Measurements from ENCODE around the gene ITPA. TPM values are rescaled to one million over a fixed set of nuclear protein-coding genes. Genes with fewer than 3 reads are reported as not detected.
"Not testable (repeated sequence)": the region's sequence is repeated elsewhere in the genome, so short reads cannot be mapped to it uniquely, and the experiment has no call there.

Gene ITPA
- total RNA-seq, 2 experiments from 2014 or later: 70.7 to 74.0 TPM

GRCh38 chr20:3204124-3204794 is 5.0 kb upstream of the ITPA start, which contains the start of gene DDRGK1:
DDRGK1 (minus strand) TSS chr20:3204682; CDS start chr20:3204627, 55 bp downstream.
- no peaks in the 10 kb centered on the region for H3K27me3 Mint-ChIP-seq
- peak; percentile 87 for DNase-seq
- peak within 1 kb of the TSS; percentile 95 for H3K4me3 Mint-ChIP-seq
- no peaks in the 10 kb centered on the region for H3K9me3 Mint-ChIP-seq
- H3K36me3 Mint-ChIP-seq: peaks cover 21% of the 10 kb centered on the region
- H3K4me1 Mint-ChIP-seq: peaks cover 10% of the 10 kb centered on the region
- H3K27ac Mint-ChIP-seq: peak within 1 kb of the TSS; percentile 96

DNA sequence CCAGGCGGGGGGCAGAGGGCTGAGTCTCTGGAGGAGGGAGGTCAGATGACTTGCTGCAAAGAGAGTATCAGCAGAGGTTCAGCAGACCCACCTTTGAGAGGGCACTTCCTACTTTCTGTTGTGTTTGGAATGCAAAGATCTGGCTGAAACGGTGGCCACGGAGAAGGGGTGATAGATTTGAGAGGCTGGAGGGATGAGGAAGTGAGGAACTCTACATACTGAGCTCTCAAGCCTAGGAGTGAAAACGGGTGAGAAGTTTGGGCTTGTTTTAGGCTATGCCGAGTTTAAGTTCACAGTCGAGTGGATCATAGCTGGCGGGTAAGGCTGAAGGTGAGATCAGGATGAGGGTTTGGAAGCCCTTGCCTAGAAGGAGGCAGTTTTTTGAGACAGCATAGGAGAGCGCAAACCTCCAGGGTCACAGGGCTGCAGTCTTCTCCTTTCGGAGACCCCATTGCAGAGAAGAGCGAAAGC is 477 bp upstream of the ITPA start:
- H3K36me3 Mint-ChIP-seq: peaks cover 11% of the 10 kb centered on the region
- DNase-seq: no peak

GRCh38 chr20:3209946-3210317 is 634 bp downstream of the ITPA start:
- Mint-ChIP-seq H3K4me1 (peaks cover 14% of the 10 kb centered on the region), H3K4me3 (peak overlapping the region; percentile 92), H3K27ac (peak overlapping the region; percentile 92), H3K27me3 (no peaks in the 10 kb centered on the region), H3K36me3 (peaks cover 12% of the 10 kb centered on the region), H3K9me3 (no peaks in the 10 kb centered on the region)
- no peak for DNase-seq

More for the DNA sequence above, 477 bp upstream of the ITPA start:
- Mint-ChIP-seq H3K4me3 (peak overlapping the region; percentile 92), H3K4me1 (peaks cover 16% of the 10 kb centered on the region), H3K9me3 (no peaks in the 10 kb centered on the region), H3K27ac (peak overlapping the region; percentile 92), H3K27me3 (no peaks in the 10 kb centered on the region)

- peaks cover 14% of the 10 kb centered on the region for H3K4me1 Mint-ChIP-seq
- DNase-seq: no peak
- H3K4me3 Mint-ChIP-seq: peak overlapping the region; percentile 92
- H3K36me3 Mint-ChIP-seq: peaks cover 12% of the 10 kb centered on the region
- H3K9me3 Mint-ChIP-seq: no peaks in the 10 kb centered on the region
- H3K27ac Mint-ChIP-seq: peak overlapping the region; percentile 92
- no peaks in the 10 kb centered on the region for H3K27me3 Mint-ChIP-seq
Observed at GRCh38 chr20:3210346-3210745, 1.0 kb downstream of the ITPA start.

- Mint-ChIP-seq H3K27ac (no peak overlapping the region), H3K27me3 (no peaks in the 10 kb centered on the region), H3K4me3 (no peak overlapping the region), H3K4me1 (peaks cover 14% of the 10 kb centered on the region), H3K36me3 (peaks cover 12% of the 10 kb centered on the region), H3K9me3 (no peaks in the 10 kb centered on the region)
- DNase-seq: no peak
Observed at GRCh38 chr20:3213226-3213625, 3.9 kb downstream of the ITPA start.

- H3K27ac Mint-ChIP-seq, DNase-seq, H3K4me3 Mint-ChIP-seq, H3K36me3 Mint-ChIP-seq, H3K9me3 Mint-ChIP-seq, H3K27me3 Mint-ChIP-seq: not testable (repeated sequence)
- H3K4me1 Mint-ChIP-seq: peaks cover 12% of the 10 kb centered on the region
Observed at GRCh38 chr20:3215359-3215917, 6.1 kb downstream of the ITPA start.

GRCh38 chr20:3218307-3218988 is 9.2 kb downstream of the ITPA start:
- no peaks in the 10 kb centered on the region for H3K27me3 Mint-ChIP-seq
- peaks cover 14% of the 10 kb centered on the region for H3K4me1 Mint-ChIP-seq
- peak; percentile 84 for DNase-seq
- peaks cover 13% of the 10 kb centered on the region for H3K36me3 Mint-ChIP-seq
- no peaks in the 10 kb centered on the region for H3K9me3 Mint-ChIP-seq
- no peak overlapping the region for H3K4me3 Mint-ChIP-seq
- H3K27ac Mint-ChIP-seq: no peak overlapping the region

DNA sequence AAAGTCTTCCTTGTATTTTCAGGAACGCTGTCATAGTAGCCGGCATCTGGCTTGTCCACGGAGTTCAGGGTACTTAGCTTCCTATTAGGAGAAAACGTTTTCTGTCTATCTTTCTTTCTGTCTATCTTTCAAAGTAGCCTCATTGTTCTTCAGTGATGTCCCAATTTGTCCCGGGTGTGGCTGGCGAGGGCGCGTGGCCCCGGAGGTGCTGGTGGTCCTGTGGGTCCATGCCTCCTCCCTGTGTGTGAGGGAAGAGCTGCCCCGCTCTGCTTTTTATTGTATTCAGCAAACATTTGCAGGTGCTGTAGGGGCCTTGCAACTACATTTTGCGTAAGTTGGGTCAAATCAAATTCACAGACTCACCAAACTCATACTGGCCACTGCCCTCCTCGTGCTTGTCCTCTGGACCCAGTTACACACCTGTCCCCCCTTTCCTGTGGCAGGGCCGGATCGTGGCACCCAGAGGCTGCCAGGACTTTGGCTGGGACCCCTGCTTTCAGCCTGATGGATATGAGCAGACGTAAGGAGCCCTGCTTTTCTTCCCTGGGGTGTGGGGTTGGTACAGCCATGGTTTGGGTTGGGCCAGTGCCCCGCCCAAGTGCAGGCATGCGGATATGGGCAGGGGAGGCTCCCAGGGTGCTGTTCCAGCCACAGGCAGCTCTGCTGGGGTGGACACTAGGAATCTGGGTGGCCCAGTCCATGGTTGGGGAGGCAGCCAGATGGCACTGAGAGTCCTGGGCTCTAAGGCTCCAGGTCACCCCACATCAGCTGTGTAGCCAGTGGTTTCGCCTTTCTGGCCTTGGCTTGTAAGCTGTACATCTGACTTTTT is 12.3 kb downstream of the ITPA start:
- H3K27ac Mint-ChIP-seq: no peak overlapping the region
- no peaks in the 10 kb centered on the region for H3K9me3 Mint-ChIP-seq
- DNase-seq: no peak
- no peak overlapping the region for H3K4me3 Mint-ChIP-seq
- peaks cover 17% of the 10 kb centered on the region for H3K4me1 Mint-ChIP-seq
- peaks cover 11% of the 10 kb centered on the region for H3K36me3 Mint-ChIP-seq
- no peaks in the 10 kb centered on the region for H3K27me3 Mint-ChIP-seq

DNA sequence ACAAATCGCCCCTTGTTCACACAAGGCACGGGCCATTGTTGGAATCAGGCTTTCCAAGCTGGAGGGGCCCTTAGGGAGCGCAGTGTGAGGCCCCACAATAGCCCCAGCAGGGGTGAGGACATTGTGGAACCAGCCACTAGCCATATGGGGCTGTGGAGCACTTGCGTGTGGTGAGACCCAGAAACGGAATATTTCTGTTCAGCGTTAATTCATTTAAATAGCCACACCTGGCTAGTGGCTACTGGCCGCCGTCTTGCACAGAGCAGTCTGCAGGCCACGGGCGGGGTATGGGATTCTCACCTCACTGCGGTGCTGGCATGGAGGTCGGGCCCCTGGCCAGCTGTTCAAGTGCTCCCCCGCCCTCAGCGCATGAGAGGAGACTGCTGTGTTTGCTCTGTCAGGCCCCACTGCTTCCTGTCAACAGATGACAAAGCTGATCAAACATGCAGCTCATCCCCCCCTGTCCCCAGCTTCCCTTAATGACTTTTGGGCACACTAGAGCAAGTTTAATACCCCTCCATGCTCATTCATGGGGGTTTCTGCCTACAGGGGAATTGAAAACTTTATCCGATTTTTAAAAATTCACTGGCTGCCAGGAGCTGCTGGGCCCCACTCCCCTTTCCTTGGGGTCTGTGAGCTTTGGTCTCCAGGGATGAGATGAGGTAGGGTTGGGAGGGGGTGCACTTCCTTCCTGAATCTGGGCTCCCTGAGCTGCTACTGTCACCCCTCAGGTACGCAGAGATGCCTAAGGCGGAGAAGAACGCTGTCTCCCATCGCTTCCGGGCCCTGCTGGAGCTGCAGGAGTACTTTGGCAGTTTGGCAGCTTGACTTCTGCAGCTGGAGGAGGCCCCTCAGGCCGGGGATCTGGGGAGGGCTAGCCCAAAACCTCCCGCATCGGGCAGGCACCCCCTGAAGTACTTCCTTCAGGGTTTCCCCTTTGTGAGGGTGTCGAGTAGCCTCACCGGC is 13.6 kb downstream of the ITPA start:
- Mint-ChIP-seq H3K9me3 (no peaks in the 10 kb centered on the region), H3K4me3 (no peak overlapping the region), H3K27ac (no peak overlapping the region), H3K36me3 (peaks cover 11% of the 10 kb centered on the region), H3K4me1 (peaks cover 17% of the 10 kb centered on the region), H3K27me3 (no peaks in the 10 kb centered on the region)
- DNase-seq: peak; percentile 36

DNA sequence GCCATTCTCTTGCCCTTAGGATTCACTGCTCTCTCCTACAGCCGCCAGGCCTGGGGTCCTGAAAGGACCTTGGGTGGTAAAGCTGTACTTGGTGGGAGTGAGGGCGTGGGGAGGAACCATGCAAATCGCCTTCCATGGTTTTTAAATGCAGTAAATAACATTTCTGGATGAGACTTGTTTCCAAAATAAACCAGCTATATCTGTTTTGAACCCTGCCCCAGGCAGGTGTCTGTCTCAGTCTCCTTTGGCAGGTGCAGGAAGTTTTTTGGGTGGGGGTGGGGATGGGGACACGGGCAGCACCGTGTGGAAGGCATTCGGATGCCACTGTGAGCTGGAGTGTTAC is 14.3 kb downstream of the ITPA start:
- Mint-ChIP-seq H3K36me3 (peaks cover 11% of the 10 kb centered on the region), H3K27me3 (no peaks in the 10 kb centered on the region), H3K4me1 (peaks cover 17% of the 10 kb centered on the region), H3K4me3 (no peak overlapping the region), H3K9me3 (no peaks in the 10 kb centered on the region), H3K27ac (no peak overlapping the region)
- no peak for DNase-seq

- no peak for DNase-seq
- no peaks in the 10 kb centered on the region for H3K27me3 Mint-ChIP-seq
- H3K4me1 Mint-ChIP-seq: peaks cover 17% of the 10 kb centered on the region
- H3K36me3 Mint-ChIP-seq: peaks cover 11% of the 10 kb centered on the region
- no peaks in the 10 kb centered on the region for H3K9me3 Mint-ChIP-seq
- H3K27ac Mint-ChIP-seq: no peak overlapping the region
- no peak overlapping the region for H3K4me3 Mint-ChIP-seq
Observed at GRCh38 chr20:3223994-3224680, 14.8 kb downstream of the ITPA start.

DNA sequence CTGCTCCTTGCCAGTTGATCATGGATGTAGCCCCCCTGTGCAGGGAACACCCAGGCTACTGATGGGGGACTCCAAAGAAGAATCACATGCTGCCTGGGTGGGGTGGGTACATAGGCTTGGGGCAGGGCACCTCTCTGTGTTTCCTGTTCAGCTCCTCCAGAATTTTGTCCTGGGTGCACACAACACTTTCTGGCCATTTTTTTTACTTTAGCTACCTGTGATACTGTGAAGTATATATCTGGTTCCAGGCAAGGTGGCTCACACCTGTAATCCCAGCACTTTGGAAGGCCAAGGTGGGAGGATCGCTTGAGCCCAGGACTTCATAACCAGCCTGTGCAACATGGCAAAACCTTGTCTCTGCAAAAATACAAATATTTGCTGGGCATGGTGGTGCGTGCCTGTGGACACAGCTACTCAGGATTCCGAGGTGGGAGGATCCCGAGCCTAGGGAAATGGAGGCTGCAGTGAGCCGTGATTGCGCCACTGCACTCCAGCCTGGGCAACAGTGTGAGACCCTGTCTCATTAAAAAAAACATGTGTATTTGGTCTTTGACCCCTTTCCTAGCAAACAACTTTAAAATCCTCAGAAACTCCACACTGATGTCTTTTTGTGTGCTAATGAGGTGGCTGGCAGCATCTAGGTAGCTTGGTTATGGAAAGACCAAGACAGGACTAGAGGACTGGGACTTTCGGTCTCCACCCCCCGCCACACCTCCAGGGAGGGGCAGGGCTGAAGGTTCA is 15.6 kb downstream of the ITPA start:
- Mint-ChIP-seq H3K27ac (no peak overlapping the region), H3K9me3 (no peaks in the 10 kb centered on the region), H3K4me3 (no peak overlapping the region), H3K27me3 (no peaks in the 10 kb centered on the region), H3K36me3 (peaks cover 11% of the 10 kb centered on the region), H3K4me1 (peaks cover 17% of the 10 kb centered on the region)
- DNase-seq: no peak

- H3K4me1 Mint-ChIP-seq: peaks cover 17% of the 10 kb centered on the region
- no peak for DNase-seq
- H3K4me3 Mint-ChIP-seq: no peak overlapping the region
- no peaks in the 10 kb centered on the region for H3K27me3 Mint-ChIP-seq
- no peak overlapping the region for H3K27ac Mint-ChIP-seq
- H3K36me3 Mint-ChIP-seq: peaks cover 4% of the 10 kb centered on the region
- no peaks in the 10 kb centered on the region for H3K9me3 Mint-ChIP-seq
Observed at GRCh38 chr20:3226093-3226492, 16.8 kb downstream of the ITPA start.

Data from activated naive CD8-positive, alpha-beta T cell treated with anti-CD3 and anti-CD28 coated beads for 36 hours (primary cell).